Activated CD4-positive, alpha-beta memory T cell treated with anti-CD3 and anti-CD28 coated beads, Interleukin-2, amount 10 ng/mL, durations not matched to agents 7 days and 5 days (primary cell): ENCODE measurements around the gene APBA2. TPM values are rescaled to one million over a fixed set of nuclear protein-coding genes. Genes with fewer than 3 reads are reported as not detected.

Experiments
- CTCF ChIA-PET: fragments of 350-600 bp; sonication (Branson Sonifier 250); formaldehyde crosslinking; loops from one replicate; lab custom pipeline; 2021; ENCODE audit warnings: antibody characterized with exemption, inconsistent platforms; lab: Charles Lee
- POLR2A ChIA-PET: fragments of 350-600 bp; sonication (Branson Sonifier 250); formaldehyde crosslinking; loops from one replicate; lab custom pipeline; 2021; ENCODE audit warnings: antibody characterized with exemption; lab: Charles Lee
- DNase-seq: peaks from one replicate; pipeline ENCODE4 v3.0.0-alpha.2; 2020
- H3K27ac Mint-ChIP-seq: one replicate; pipeline ENCODE4 v1.8.0; 2021; ENCODE audit warnings: mild to moderate bottlenecking, mixed read lengths
- H3K27me3 Mint-ChIP-seq: one replicate; pipeline ENCODE4 v1.8.0; 2021; ENCODE audit warnings: mixed read lengths
- H3K36me3 Mint-ChIP-seq: one replicate; pipeline ENCODE4 v1.8.0; 2021; ENCODE audit warnings: low read depth, mixed read lengths
- H3K4me1 Mint-ChIP-seq: one replicate; pipeline ENCODE4 v1.8.0; 2021; ENCODE audit warnings: mixed read lengths
- H3K4me3 Mint-ChIP-seq: one replicate; pipeline ENCODE4 v1.8.0; 2021; ENCODE audit warnings: mild to moderate bottlenecking, mixed read lengths
- H3K9me3 Mint-ChIP-seq: one replicate; pipeline ENCODE4 v1.8.0; 2021; ENCODE audit warnings: mixed read lengths
- total RNA-seq, 2 experiments: library from RNA; stranded (reverse); gene quantifications; one replicate each; pipeline ENCODE4 v1.2.3, GENCODE V29; 2021

The APBA2 gene
- total RNA-seq, 2 experiments from 2014 or later, result 0.81 to 0.93 TPM

- CTCF ChIA-PET, result interaction anchor here (0.7 kb wide), 1 partner anchor 107 kb away, joined by 3 read pairs; no protein-coding TSS in a partner anchor
- Mint-ChIP-seq H3K4me1 (peaks cover 2% of the 10 kb centered on the region), H3K9me3 (no peaks in the 10 kb centered on the region), H3K36me3 (no peaks in the 10 kb centered on the region), H3K4me3 (no peak overlapping the region), H3K27ac (no peak overlapping the region), H3K27me3 (no peaks in the 10 kb centered on the region)
- POLR2A ChIA-PET, result no interaction called here
- no peak for DNase-seq
These were observed 109.9 kb downstream of the APBA2 start for GRCh38 chr15:28995705-28996104.

- POLR2A ChIA-PET, result no interaction called here
- Mint-ChIP-seq H3K4me1 (peaks cover 2% of the 10 kb centered on the region), H3K27ac (no peak overlapping the region), H3K4me3 (no peak overlapping the region), H3K27me3 (no peaks in the 10 kb centered on the region), H3K36me3 (no peaks in the 10 kb centered on the region), H3K9me3 (no peaks in the 10 kb centered on the region)
- no peak for DNase-seq
- CTCF ChIA-PET, result no interaction called here
These were observed 110.5 kb downstream of the APBA2 start for GRCh38 chr15:28996289-28996688.

- ChIA-PET CTCF (interaction anchor here (1.1 kb wide), 1 partner anchor 94 kb away, joined by 4 read pairs; no protein-coding TSS in a partner anchor), POLR2A (no interaction called here)
- Mint-ChIP-seq H3K27me3 (no peaks in the 10 kb centered on the region), H3K27ac (no peak overlapping the region), H3K4me1 (peaks cover 2% of the 10 kb centered on the region), H3K9me3 (no peaks in the 10 kb centered on the region), H3K4me3 (no peak overlapping the region), H3K36me3 (no peaks in the 10 kb centered on the region)
- no peak for DNase-seq
These were observed 111.2 kb downstream of the APBA2 start for GRCh38 chr15:28996953-28997352.

- peaks cover 2% of the 10 kb centered on the region for H3K4me1 Mint-ChIP-seq
- no peaks in the 10 kb centered on the region for H3K27me3 Mint-ChIP-seq
- POLR2A ChIA-PET, result no interaction called here
- no peaks in the 10 kb centered on the region for H3K36me3 Mint-ChIP-seq
- CTCF ChIA-PET, result interaction anchor here (1.1 kb wide), 1 partner anchor 93 kb away, joined by 4 read pairs; no protein-coding TSS in a partner anchor
- no peak overlapping the region for H3K27ac Mint-ChIP-seq
- no peaks in the 10 kb centered on the region for H3K9me3 Mint-ChIP-seq
- H3K4me3 Mint-ChIP-seq, result no peak overlapping the region
- DNase-seq, result no peak
These were observed 112.0 kb downstream of the APBA2 start for GRCh38 chr15:28997791-28998190.

DNA sequence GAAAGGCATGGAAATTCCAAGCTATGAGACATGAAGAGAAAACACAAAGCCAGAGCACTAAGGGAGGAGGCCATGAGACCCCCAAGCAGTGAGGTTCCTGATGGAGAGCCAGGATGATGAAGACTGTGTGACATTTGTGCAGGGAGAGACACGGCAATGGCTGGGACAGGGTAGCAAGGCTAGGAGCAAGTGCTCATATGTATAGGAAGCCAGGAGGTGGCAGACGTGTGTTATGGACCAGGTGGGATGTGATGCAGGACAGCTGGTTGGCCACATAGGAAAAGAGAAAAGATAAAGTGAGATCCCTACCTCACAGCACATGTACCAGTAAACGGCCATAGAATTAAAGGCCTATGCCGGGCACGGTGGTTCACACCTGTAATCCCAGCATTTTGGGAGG is 112.7 kb downstream of the APBA2 start:
- peaks cover 2% of the 10 kb centered on the region for H3K4me1 Mint-ChIP-seq
- no peaks in the 10 kb centered on the region for H3K27me3 Mint-ChIP-seq
- CTCF ChIA-PET, result no interaction called here
- no peak for DNase-seq
- POLR2A ChIA-PET, result no interaction called here
- H3K9me3 Mint-ChIP-seq, result no peaks in the 10 kb centered on the region
- no peak overlapping the region for H3K4me3 Mint-ChIP-seq
- no peaks in the 10 kb centered on the region for H3K36me3 Mint-ChIP-seq
- H3K27ac Mint-ChIP-seq, result no peak overlapping the region

- POLR2A ChIA-PET, result no interaction called here
- H3K4me1 Mint-ChIP-seq, result no peaks in the 10 kb centered on the region
- H3K9me3 Mint-ChIP-seq, result peaks cover 5% of the 10 kb centered on the region
- H3K27me3 Mint-ChIP-seq, result no peaks in the 10 kb centered on the region
- DNase-seq, result no peak
- CTCF ChIA-PET, result no interaction called here
- no peak overlapping the region for H3K4me3 Mint-ChIP-seq
- H3K27ac Mint-ChIP-seq, result no peak overlapping the region
- H3K36me3 Mint-ChIP-seq, result no peaks in the 10 kb centered on the region
These were observed 117.5 kb downstream of the APBA2 start for GRCh38 chr15:29003191-29003839.

GRCh38 chr15:29003840-29004233 is 118.1 kb downstream of the APBA2 start:
- no peak for DNase-seq
- Mint-ChIP-seq H3K4me1 (no peaks in the 10 kb centered on the region), H3K9me3 (peaks cover 5% of the 10 kb centered on the region), H3K27ac (no peak overlapping the region), H3K4me3 (no peak overlapping the region), H3K36me3 (no peaks in the 10 kb centered on the region), H3K27me3 (no peaks in the 10 kb centered on the region)
- ChIA-PET CTCF (no interaction called here), POLR2A (no interaction called here)

- CTCF ChIA-PET, result no interaction called here
- H3K27ac Mint-ChIP-seq, result no peak overlapping the region
- H3K4me3 Mint-ChIP-seq, result no peak overlapping the region
- H3K36me3 Mint-ChIP-seq, result no peaks in the 10 kb centered on the region
- no peaks in the 10 kb centered on the region for H3K4me1 Mint-ChIP-seq
- POLR2A ChIA-PET, result no interaction called here
- H3K27me3 Mint-ChIP-seq, result no peaks in the 10 kb centered on the region
- H3K9me3 Mint-ChIP-seq, result peaks cover 5% of the 10 kb centered on the region
- no peak for DNase-seq
These were observed 120.2 kb downstream of the APBA2 start for GRCh38 chr15:29005931-29006330.

- ChIA-PET POLR2A (no interaction called here), CTCF (interaction anchor here (1.1 to 1.6 kb wide), 2 partner anchors 19 to 33 kb away, joined by 3 read pairs; no protein-coding TSS in a partner anchor)
- Mint-ChIP-seq H3K9me3 (peaks cover 5% of the 10 kb centered on the region), H3K27me3 (no peaks in the 10 kb centered on the region), H3K4me1 (no peaks in the 10 kb centered on the region), H3K36me3 (no peaks in the 10 kb centered on the region), H3K4me3 (no peak overlapping the region), H3K27ac (no peak overlapping the region)
- DNase-seq, result no peak
These were observed 123.1 kb downstream of the APBA2 start for GRCh38 chr15:29008846-29009245.

- POLR2A ChIA-PET, result no interaction called here
These were observed 126.3 kb downstream of the APBA2 start for GRCh38 chr15:29012097-29012496.

DNA sequence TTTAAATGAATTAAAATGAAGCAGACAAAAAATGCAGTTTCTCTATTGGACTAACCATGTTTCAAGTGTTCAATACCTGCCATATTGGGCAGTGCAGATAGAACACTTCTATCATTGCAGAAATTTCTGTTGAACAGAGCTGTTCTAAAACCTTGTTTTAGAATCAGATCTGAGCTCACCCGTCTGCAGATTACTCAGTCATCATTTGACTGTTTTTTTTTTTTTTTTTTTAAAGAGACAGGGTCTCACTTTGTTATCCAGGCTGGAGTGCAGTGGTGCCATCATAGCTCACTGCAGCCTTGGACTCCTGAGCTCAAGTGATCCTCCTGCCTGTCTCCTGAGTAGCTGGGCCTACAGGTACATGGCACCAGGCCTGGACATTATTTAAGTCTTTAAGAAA is 128.7 kb downstream of the APBA2 start:
- Mint-ChIP-seq H3K9me3 (no peaks in the 10 kb centered on the region), H3K4me3 (no peak overlapping the region), H3K36me3 (no peaks in the 10 kb centered on the region), H3K27ac (no peak overlapping the region), H3K27me3 (no peaks in the 10 kb centered on the region), H3K4me1 (no peaks in the 10 kb centered on the region)
- no peak for DNase-seq
- ChIA-PET CTCF (interaction anchor here (1.1 kb wide), 1 partner anchor 88 kb away, joined by 3 read pairs; no protein-coding TSS in a partner anchor), POLR2A (no interaction called here)

More at GRCh38 chr15:29012097-29012496, 126.3 kb downstream of the APBA2 start:
- no peak overlapping the region for H3K27ac Mint-ChIP-seq
- no peak for DNase-seq
- H3K9me3 Mint-ChIP-seq, result no peaks in the 10 kb centered on the region
- H3K27me3 Mint-ChIP-seq, result no peaks in the 10 kb centered on the region
- no peak overlapping the region for H3K4me3 Mint-ChIP-seq
- no peaks in the 10 kb centered on the region for H3K4me1 Mint-ChIP-seq
- CTCF ChIA-PET, result no interaction called here
- no peaks in the 10 kb centered on the region for H3K36me3 Mint-ChIP-seq

GRCh38 chr15:29016518-29016917 is 130.7 kb downstream of the APBA2 start:
- CTCF ChIA-PET, result no interaction called here
- Mint-ChIP-seq H3K27ac (no peak overlapping the region), H3K4me3 (no peak overlapping the region), H3K4me1 (no peaks in the 10 kb centered on the region), H3K27me3 (no peaks in the 10 kb centered on the region), H3K36me3 (no peaks in the 10 kb centered on the region), H3K9me3 (no peaks in the 10 kb centered on the region)
- no peak for DNase-seq
- POLR2A ChIA-PET, result no interaction called here

DNA sequence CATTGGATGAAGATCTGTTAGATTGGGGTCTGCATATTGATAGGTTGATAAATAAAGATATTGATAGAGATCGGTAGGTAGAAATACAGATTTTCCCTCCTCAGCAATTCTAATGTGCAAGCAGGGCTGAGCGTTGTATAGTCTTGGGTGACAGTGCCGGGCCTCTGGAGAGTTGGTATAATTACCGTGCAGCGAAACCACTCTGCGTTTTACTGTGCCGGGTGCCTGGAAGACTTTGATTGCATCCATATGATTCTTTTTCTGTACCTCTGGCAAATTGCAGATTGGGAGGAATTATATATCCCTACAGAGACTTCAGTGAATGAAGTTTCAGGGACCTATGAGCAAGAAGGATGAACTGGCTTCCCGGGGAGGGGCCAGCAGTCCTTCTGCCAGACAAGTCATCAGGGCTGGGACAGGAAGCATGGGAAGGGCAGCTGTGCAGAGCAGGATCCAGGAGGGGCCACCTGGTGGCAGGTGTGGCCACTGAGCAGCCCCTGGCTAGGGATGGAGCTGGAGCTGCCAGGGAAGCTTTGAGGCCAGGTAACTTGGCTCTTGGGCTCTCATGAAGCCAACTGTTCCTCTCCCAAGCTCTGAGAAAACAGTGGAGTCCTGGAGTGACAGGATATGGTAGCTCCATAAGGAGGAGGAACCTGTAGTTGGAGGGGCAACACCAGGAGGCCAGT is 132.5 kb downstream of the APBA2 start:
- Mint-ChIP-seq H3K27me3 (no peaks in the 10 kb centered on the region), H3K4me3 (no peak overlapping the region), H3K9me3 (no peaks in the 10 kb centered on the region), H3K4me1 (no peaks in the 10 kb centered on the region), H3K27ac (no peak overlapping the region), H3K36me3 (no peaks in the 10 kb centered on the region)
- no peak for DNase-seq
- ChIA-PET CTCF (no interaction called here), POLR2A (no interaction called here)
